Renal cortex interstitium (tissue), 11 donors: ENCODE results near the gene SATB2. TPM values are rescaled to one million over a fixed set of nuclear protein-coding genes. Genes with fewer than 3 reads are reported as not detected.

Experiments
- DNase-seq, 11 donors: peaks; one replicate each; pipeline ENCODE4 v3.0.0-alpha.2; 2013; ENCODE audit warnings: low read depth in 9 of 11, low spot score in 4 of 11; ENCODE audit errors: extremely low read depth in 1 of 11
- polyA plus RNA-seq, 3 donors: library from polyadenylated mRNA; unstranded; fragments of 120-200 nt; gene quantifications; one replicate each; pipeline ENCODE4 v1.2.1, GENCODE V29; 2013; ENCODE audit not compliant: insufficient read length in 3 of 3

SATB2 gene
- polyA plus RNA-seq, 3 donors = 11.6 to 17.2 (median 16.4) TPM

DNA sequence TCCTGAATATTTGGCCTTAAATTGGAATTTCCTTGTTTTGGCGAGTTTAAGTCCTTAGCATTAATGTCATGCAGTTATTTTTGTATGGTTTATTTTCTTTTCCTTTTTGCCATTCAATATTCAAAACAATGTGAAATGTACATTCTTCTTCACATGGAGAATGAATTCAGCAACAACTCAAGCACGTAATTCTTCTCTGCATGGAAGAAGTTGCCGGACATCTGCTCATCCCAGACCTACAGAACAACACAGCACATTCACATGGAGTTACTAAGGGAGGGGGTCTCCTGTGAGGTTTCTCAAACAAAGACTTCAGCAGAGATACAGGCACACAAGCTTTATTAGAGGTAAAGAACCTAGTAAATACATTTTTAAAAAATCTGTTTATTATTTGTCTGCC is 236.8 kb downstream of the SATB2 start:
- DNase-seq = no peak

DNA sequence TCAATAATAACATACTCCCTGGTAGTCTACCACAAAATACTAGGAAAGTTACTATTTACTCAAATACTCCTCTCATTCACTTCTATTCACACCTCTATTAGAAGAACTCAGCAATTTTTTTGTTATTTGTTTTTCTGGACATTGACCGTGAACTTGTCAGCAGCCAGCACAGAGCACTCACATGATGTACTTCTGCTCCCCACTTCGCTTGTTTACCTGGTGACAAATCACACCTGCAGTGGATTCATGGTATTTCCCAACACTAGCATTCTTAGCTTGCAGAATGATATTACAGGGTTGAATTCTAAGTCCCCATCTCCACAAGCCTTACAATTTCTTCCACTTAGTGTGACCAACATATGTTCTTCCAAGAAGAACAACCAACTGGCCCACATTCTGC is 238.2 kb downstream of the SATB2 start:
- DNase-seq = no peak
